HEK293T (cell line): Measurements from ENCODE around the gene ESAM.

Source experiments
- CTCF ChIA-PET: fragments of 350-600 bp; formaldehyde crosslinking; extraction: SDS; loops from one replicate; lab custom pipeline; 2021; ENCODE audit warnings: antibody characterized with exemption, inconsistent platforms; lab: Yijun Ruan, JAX
- POLR2A ChIA-PET: fragments of 350-600 bp; formaldehyde crosslinking; extraction: SDS; loops from one replicate; lab custom pipeline; 2020; ENCODE audit warnings: antibody characterized with exemption, inconsistent platforms; lab: Yijun Ruan, JAX
- DNase-seq: peaks from one replicate; pipeline ENCODE4 v3.0.0; 2012; ENCODE audit warnings: mixed read lengths; ENCODE audit errors: extremely low spot score
- ARNT ChIP-seq: fragments of 450-650 bp; IDR thresholded peaks from 2 replicates; pipeline ENCODE4 v1.6.1; 2017; ENCODE audit warnings: mild to moderate bottlenecking
- BHLHE40 ChIP-seq: fragments of 450-650 bp; IDR thresholded peaks from 2 replicates; pipeline ENCODE4 v1.6.1; 2016; ENCODE audit warnings: mild to moderate bottlenecking, moderate library complexity, borderline replicate concordance
- CTBP1 ChIP-seq: fragments of 450-650 bp; IDR thresholded peaks from 2 replicates; pipeline ENCODE4 v1.6.1; 2016; ENCODE audit warnings: borderline replicate concordance
- ELF4 ChIP-seq: fragments of 450-650 bp; IDR thresholded peaks from 2 replicates; pipeline ENCODE4 v1.6.1; 2017; ENCODE audit warnings: antibody characterized with exemption
- FOXA1 ChIP-seq: fragments of 450-650 bp; IDR thresholded peaks from 2 replicates; pipeline ENCODE4 v1.6.1; 2016; ENCODE audit warnings: mild to moderate bottlenecking
- FOXK2 ChIP-seq: fragments of 450-650 bp; IDR thresholded peaks from 2 replicates; pipeline ENCODE4 v1.6.1; 2016; ENCODE audit warnings: mild to moderate bottlenecking
- FOXM1 ChIP-seq: fragments of 450-650 bp; IDR thresholded peaks from 2 replicates; pipeline ENCODE4 v1.6.1; 2017; ENCODE audit warnings: mild to moderate bottlenecking, borderline replicate concordance
- HDGF ChIP-seq: fragments of 450-650 bp; IDR thresholded peaks from 2 replicates; pipeline ENCODE4 v1.6.1; 2017; ENCODE audit warnings: antibody characterized with exemption, borderline replicate concordance
- L3MBTL2 ChIP-seq: fragments of 450-650 bp; conservative IDR thresholded peaks from 2 replicates; pipeline ENCODE4 v1.6.1; 2016; ENCODE audit warnings: mild to moderate bottlenecking
- LEF1 ChIP-seq: fragments of 450-650 bp; IDR thresholded peaks from 2 replicates; pipeline ENCODE4 v1.6.1; 2017; ENCODE audit warnings: mild to moderate bottlenecking, borderline replicate concordance
- NFRKB ChIP-seq: fragments of 450-650 bp; IDR thresholded peaks from 2 replicates; pipeline ENCODE4 v1.6.1; 2016; ENCODE audit warnings: mild to moderate bottlenecking, moderate library complexity
- PKNOX1 ChIP-seq: fragments of 450-650 bp; IDR thresholded peaks from 2 replicates; pipeline ENCODE4 v1.6.1; 2016
- SP1 ChIP-seq: fragments of 450-650 bp; IDR thresholded peaks from 2 replicates; pipeline ENCODE4 v1.6.1; 2017
- SUZ12 ChIP-seq: fragments of 450-650 bp; IDR thresholded peaks from 2 replicates; pipeline ENCODE4 v1.6.1; 2016; ENCODE audit warnings: mild to moderate bottlenecking
- TARDBP ChIP-seq: fragments of 450-650 bp; IDR thresholded peaks from 2 replicates; pipeline ENCODE4 v1.6.1; 2016
- ZNF384 ChIP-seq: fragments of 450-650 bp; IDR thresholded peaks from 2 replicates; pipeline ENCODE4 v1.6.1; 2016

Gene ESAM

GRCh38 chr11:124766156-124766555 lies 4.1 kb upstream of the ESAM start:
- ChIA-PET POLR2A (no interaction called here), CTCF (interaction anchor here (0.7 kb wide), 1 partner anchor 102 kb away, joined by 5 read pairs; no protein-coding TSS in a partner anchor)
- TF ChIP-seq HDGF: no peak
- no peak for TF ChIP-seq FOXK2
- no peak for TF ChIP-seq ARNT
- TF ChIP-seq ELF4: no peak
- TF ChIP-seq SUZ12: no peak
- no peak for TF ChIP-seq SP1
- DNase-seq: no peak

GRCh38 chr11:124763156-124763947 lies 1.3 kb upstream of the ESAM start:
- TF ChIP-seq ZNF384 (peak; percentile 95), SUZ12 (no peak)
- DNase-seq: peak; percentile 78
- POLR2A ChIA-PET: interaction anchor here (0.8 to 1.3 kb wide), 8 partner anchors 16 to 90 kb away, joined by 3 to 4 read pairs (median 4); partner anchors contain the start of genes MSANTD2 and NRGN
- CTCF ChIA-PET: interaction anchor here (0.6 to 1.9 kb wide), 16 partner anchors 10 to 163 kb away, joined by 3 to 11 read pairs (median 4); partner anchors contain the start of genes NRGN and VSIG2

GRCh38 chr11:124762624-124763155 lies 600 bp upstream of the ESAM start:
- CTCF ChIA-PET: interaction anchor here (0.6 to 1.8 kb wide), 13 partner anchors 8 to 94 kb away, joined by 3 to 8 read pairs (median 4); partner anchors contain the start of genes NRGN and VSIG2
- peak; percentile 56 for DNase-seq
- TF ChIP-seq HDGF: no peak
- TF ChIP-seq ZNF384: no peak
- POLR2A ChIA-PET: interaction anchor here (0.9 to 1.3 kb wide), 6 partner anchors 16 to 90 kb away, joined by 3 to 4 read pairs (median 4); partner anchors contain the start of genes MSANTD2 and NRGN

DNA sequence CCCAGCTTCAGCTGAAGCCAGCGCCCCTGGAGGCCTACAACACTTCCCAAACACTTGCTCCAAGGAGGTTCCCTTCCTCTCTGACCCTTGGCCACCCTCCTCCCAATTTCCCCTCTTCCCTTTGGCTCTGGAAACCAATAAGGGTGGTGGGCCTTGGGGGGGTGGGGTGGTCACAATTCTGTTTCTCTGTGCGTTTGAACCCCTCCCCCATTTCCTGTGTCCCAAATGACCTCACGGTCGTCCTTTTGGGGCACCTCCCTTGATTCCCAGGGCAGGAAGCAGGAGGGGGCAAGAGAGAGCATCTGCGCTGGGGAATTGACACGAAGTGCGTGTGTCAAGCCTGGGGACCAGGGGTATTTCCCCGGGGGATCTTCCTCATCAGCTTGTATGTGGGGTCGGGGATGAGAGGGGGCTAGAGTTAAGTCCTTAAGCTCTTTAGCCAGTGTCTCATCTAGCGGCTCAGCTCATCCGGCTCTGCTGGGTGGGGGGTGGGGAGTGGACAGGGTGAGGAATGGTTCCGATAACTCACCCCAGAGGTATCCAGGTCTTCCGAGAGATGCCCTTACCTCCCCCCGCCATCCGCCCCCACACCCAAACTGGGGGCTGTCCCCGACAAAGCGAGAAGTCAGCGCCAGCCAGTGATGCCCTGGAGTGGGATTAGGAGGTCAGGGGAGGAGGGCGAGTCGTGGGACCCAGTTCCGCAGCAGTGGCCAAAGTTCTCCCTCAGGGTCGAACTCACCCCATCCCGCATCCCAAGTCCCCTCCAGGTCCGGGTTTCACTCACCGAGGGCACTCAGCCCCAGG lies 587 bp downstream of the ESAM start:
- no peak for DNase-seq
- no peak for TF ChIP-seq ZNF384
- TF ChIP-seq NFRKB: no peak
- TF ChIP-seq ELF4: no peak
- TF ChIP-seq BHLHE40: no peak
- no peak for TF ChIP-seq FOXK2
- ChIA-PET CTCF (interaction anchor here (0.6 to 2.0 kb wide), 6 partner anchors 12 to 93 kb away, joined by 3 to 8 read pairs (median 4); no protein-coding TSS in a partner anchor), POLR2A (interaction anchor here (1.0 to 1.3 kb wide), 2 partner anchors 23 to 115 kb away, joined by 3 to 5 read pairs; no protein-coding TSS in a partner anchor)

- no peak for TF ChIP-seq BHLHE40
- TF ChIP-seq SP1: no peak
- TF ChIP-seq PKNOX1: no peak
- no peak for TF ChIP-seq FOXK2
- no peak for TF ChIP-seq ELF4
- no peak for TF ChIP-seq ARNT
- TF ChIP-seq TARDBP: no peak
- no peak for TF ChIP-seq CTBP1
- TF ChIP-seq FOXA1: no peak
- no peak for TF ChIP-seq NFRKB
- no peak for TF ChIP-seq ZNF384
- TF ChIP-seq L3MBTL2: no peak
- no peak for TF ChIP-seq FOXM1
- DNase-seq: no peak
- ChIA-PET POLR2A (interaction anchor here (1.0 kb wide), 1 partner anchor 115 kb away, joined by 5 read pairs; no protein-coding TSS in a partner anchor), CTCF (interaction anchor here (0.6 to 2.0 kb wide), 2 partner anchors 11 to 37 kb away, joined by 3 to 8 read pairs; no protein-coding TSS in a partner anchor)
Observed at GRCh38 chr11:124760806-124761205, 1.3 kb downstream of the ESAM start.

- ChIA-PET POLR2A (no interaction called here), CTCF (interaction anchor here (2.0 kb wide), 1 partner anchor 10 kb away, joined by 8 read pairs; no protein-coding TSS in a partner anchor)
- DNase-seq: no peak
- TF ChIP-seq NFRKB (no peak), HDGF (no peak), LEF1 (no peak), ARNT (no peak), FOXA1 (no peak), ZNF384 (no peak), FOXK2 (no peak), TARDBP (no peak), L3MBTL2 (no peak), ELF4 (no peak), PKNOX1 (no peak), CTBP1 (no peak), BHLHE40 (no peak), SP1 (no peak), FOXM1 (no peak), SUZ12 (no peak)
Observed at GRCh38 chr11:124760205-124760652, 1.9 kb downstream of the ESAM start.
